Muscle layer of colon (tissue), 2 donors: Measurements from ENCODE around the gene PEX11A.

Experiments used
- H3K27ac ChIP-seq: one replicate; pipeline ENCODE4 v1.7.0; 2013; ENCODE audit warnings: low read depth, mild to moderate bottlenecking, low read length, moderate library complexity
- H3K27me3 ChIP-seq, 2 donors: one replicate each; pipeline ENCODE4 v1.7.0; 2013; ENCODE audit warnings: low read length in 2 of 2, mild to moderate bottlenecking in 2 of 2; ENCODE audit not compliant: insufficient read depth in 2 of 2, control insufficient read depth in 1 of 2
- H3K36me3 ChIP-seq: one replicate; pipeline ENCODE4 v1.7.0; 2013; ENCODE audit warnings: mild to moderate bottlenecking, low read length; ENCODE audit not compliant: insufficient read depth
- H3K4me1 ChIP-seq: one replicate; pipeline ENCODE4 v1.7.0; 2013; ENCODE audit warnings: mild to moderate bottlenecking, low read length; ENCODE audit not compliant: insufficient read depth
- H3K4me3 ChIP-seq, 2 donors: one replicate each; pipeline ENCODE4 v1.7.0; 2013; ENCODE audit warnings: low read length in 2 of 2, low read depth in 1 of 2, mild to moderate bottlenecking in 1 of 2, moderate library complexity in 1 of 2
- H3K9ac ChIP-seq: one replicate; pipeline ENCODE4 v1.7.0; 2013; ENCODE audit warnings: low read length
- H3K9me3 ChIP-seq: one replicate; pipeline ENCODE4 v1.7.0; 2013; ENCODE audit warnings: mild to moderate bottlenecking, low read length
- donor health status: abdominal sarcoma.
- donor health status: Adenocarcinoma of cecum.

Gene PEX11A

GRCh38 chr15:89652666-89653065 lies 37.9 kb downstream of the PEX11A start:
- Histone ChIP-seq H3K9me3 (no peaks in the 10 kb centered on the region), H3K27me3 (no peaks in the 10 kb centered on the region), H3K9ac (no peak overlapping the region), H3K4me3 (no peak overlapping the region), H3K4me1 (peaks cover 5% of the 10 kb centered on the region), H3K27ac (no peak overlapping the region), H3K36me3 (no peaks in the 10 kb centered on the region)

GRCh38 chr15:89652131-89652530 lies 38.4 kb downstream of the PEX11A start:
- Histone ChIP-seq H3K9ac (no peak overlapping the region), H3K4me1 (peaks cover 9% of the 10 kb centered on the region), H3K27ac (no peak overlapping the region), H3K4me3 (no peak overlapping the region), H3K27me3 (no peaks in the 10 kb centered on the region), H3K36me3 (no peaks in the 10 kb centered on the region), H3K9me3 (no peaks in the 10 kb centered on the region)

- Histone ChIP-seq H3K9ac (no peak overlapping the region), H3K9me3 (no peaks in the 10 kb centered on the region), H3K27ac (no peak overlapping the region), H3K36me3 (no peaks in the 10 kb centered on the region), H3K27me3 (no peaks in the 10 kb centered on the region), H3K4me3 (no peak overlapping the region), H3K4me1 (peaks cover 10% of the 10 kb centered on the region)
These were observed 40.8 kb downstream of the PEX11A start for GRCh38 chr15:89649716-89650115.

GRCh38 chr15:89649013-89649625 lies 41.4 kb downstream of the PEX11A start:
- H3K27me3 ChIP-seq, result no peaks in the 10 kb centered on the region
- no peak overlapping the region for H3K9ac ChIP-seq
- no peak overlapping the region for H3K27ac ChIP-seq
- peaks cover 5% of the 10 kb centered on the region for H3K4me1 ChIP-seq
- H3K36me3 ChIP-seq, result no peaks in the 10 kb centered on the region
- no peak overlapping the region for H3K4me3 ChIP-seq
- no peaks in the 10 kb centered on the region for H3K9me3 ChIP-seq

GRCh38 chr15:89648106-89649012 lies 42.2 kb downstream of the PEX11A start:
- H3K27ac ChIP-seq, result no peak overlapping the region

GRCh38 chr15:89647191-89647851 lies 43.2 kb downstream of the PEX11A start:
- Histone ChIP-seq H3K9ac (no peak overlapping the region), H3K4me3 (no peak overlapping the region), H3K9me3 (no peaks in the 10 kb centered on the region), H3K27ac (no peak overlapping the region), H3K27me3 (no peaks in the 10 kb centered on the region), H3K4me1 (peaks cover 5% of the 10 kb centered on the region), H3K36me3 (no peaks in the 10 kb centered on the region)

More at GRCh38 chr15:89648106-89649012, 42.2 kb downstream of the PEX11A start:
- Histone ChIP-seq H3K9me3 (no peaks in the 10 kb centered on the region), H3K36me3 (no peaks in the 10 kb centered on the region), H3K27me3 (no peaks in the 10 kb centered on the region), H3K4me1 (peaks cover 5% of the 10 kb centered on the region), H3K4me3 (no peak overlapping the region), H3K9ac (no peak overlapping the region)

- H3K9ac ChIP-seq, result no peak overlapping the region
- no peaks in the 10 kb centered on the region for H3K27me3 ChIP-seq
- H3K4me3 ChIP-seq, result no peak overlapping the region
These were observed 44.0 kb downstream of the PEX11A start for GRCh38 chr15:89646416-89647141.

GRCh38 chr15:89645680-89646079 lies 44.9 kb downstream of the PEX11A start:
- Histone ChIP-seq H3K27ac (no peak overlapping the region), H3K36me3 (peaks cover 12% of the 10 kb centered on the region), H3K4me1 (peaks cover 5% of the 10 kb centered on the region), H3K27me3 (no peaks in the 10 kb centered on the region), H3K4me3 (no peak overlapping the region), H3K9me3 (no peaks in the 10 kb centered on the region), H3K9ac (no peak overlapping the region)

More at GRCh38 chr15:89646416-89647141, 44.0 kb downstream of the PEX11A start:
- H3K27ac ChIP-seq, result no peak overlapping the region
- no peaks in the 10 kb centered on the region for H3K9me3 ChIP-seq
- H3K4me1 ChIP-seq, result peaks cover 5% of the 10 kb centered on the region
- H3K36me3 ChIP-seq, result peaks cover 3% of the 10 kb centered on the region

GRCh38 chr15:89642106-89642505 lies 48.4 kb downstream of the PEX11A start:
- H3K4me1 ChIP-seq, result peaks cover 1% of the 10 kb centered on the region
- H3K27ac ChIP-seq, result no peak overlapping the region
- H3K9ac ChIP-seq, result no peak overlapping the region
- no peaks in the 10 kb centered on the region for H3K9me3 ChIP-seq
- peaks cover 12% of the 10 kb centered on the region for H3K36me3 ChIP-seq
- H3K4me3 ChIP-seq, result no peak overlapping the region
- H3K27me3 ChIP-seq, result no peaks in the 10 kb centered on the region

- H3K27ac ChIP-seq, result no peak overlapping the region
- H3K36me3 ChIP-seq, result peaks cover 12% of the 10 kb centered on the region
- H3K4me3 ChIP-seq, result no peak overlapping the region
- H3K4me1 ChIP-seq, result no peaks in the 10 kb centered on the region
- no peak overlapping the region for H3K9ac ChIP-seq
- H3K9me3 ChIP-seq, result no peaks in the 10 kb centered on the region
- no peaks in the 10 kb centered on the region for H3K27me3 ChIP-seq
These were observed 49.5 kb downstream of the PEX11A start for GRCh38 chr15:89641053-89641452.

GRCh38 chr15:89640245-89640644 lies 50.3 kb downstream of the PEX11A start:
- Histone ChIP-seq H3K9ac (no peak overlapping the region), H3K36me3 (peaks cover 12% of the 10 kb centered on the region), H3K9me3 (no peaks in the 10 kb centered on the region), H3K4me3 (no peak overlapping the region), H3K27me3 (no peaks in the 10 kb centered on the region), H3K4me1 (no peaks in the 10 kb centered on the region), H3K27ac (no peak overlapping the region)
